GM18505 (cell line): ENCODE measurements around the gene GIGYF1.
"Not testable (repeated sequence)": the region's sequence is repeated elsewhere in the genome, so short reads cannot be mapped to it uniquely, and the experiment has no call there.

ENCODE experiments used
- ATAC-seq: cut with Tn5 transposase; IDR thresholded peaks from one replicate; pipeline ENCODE4 v1.9.1; 2021; ENCODE audit not compliant: unreplicated experiment
- POLR2A ChIP-seq: IDR thresholded peaks from 4 replicates; pipeline ENCODE4 v1.6.1; 2011; ENCODE audit warnings: borderline replicate concordance; ENCODE audit not compliant: insufficient read depth, insufficient read length; ENCODE audit errors: extremely low read depth

The GIGYF1 gene

DNA sequence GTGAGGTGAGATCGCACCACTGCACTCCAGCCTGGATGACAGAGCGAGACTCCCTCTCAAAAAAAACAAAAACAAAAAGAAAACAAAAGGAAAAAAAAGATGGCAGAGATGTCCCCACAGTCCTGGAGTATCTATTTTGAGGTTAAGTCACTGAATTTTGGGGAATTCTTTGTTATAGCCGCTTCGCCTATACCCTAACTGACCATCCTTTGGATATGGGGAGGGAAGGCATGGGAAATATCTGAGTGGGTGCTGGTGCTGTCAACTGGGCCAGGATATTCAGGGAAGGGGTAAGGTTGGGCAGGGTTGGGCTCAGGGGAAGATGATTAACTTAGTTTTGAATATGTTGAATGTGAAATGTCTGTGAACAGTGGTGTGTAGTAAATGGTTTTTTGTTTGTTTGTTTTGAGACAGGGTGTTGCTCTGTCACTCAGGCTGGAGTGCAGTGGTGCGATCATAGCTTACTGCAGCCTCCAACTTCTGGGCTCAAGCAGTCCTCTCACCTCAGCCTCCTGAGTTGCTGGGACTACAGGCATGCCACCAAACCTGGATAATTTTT lies 28.8 kb downstream of the GIGYF1 start:
- ATAC-seq = no peak
- no peak for TF ChIP-seq POLR2A

DNA sequence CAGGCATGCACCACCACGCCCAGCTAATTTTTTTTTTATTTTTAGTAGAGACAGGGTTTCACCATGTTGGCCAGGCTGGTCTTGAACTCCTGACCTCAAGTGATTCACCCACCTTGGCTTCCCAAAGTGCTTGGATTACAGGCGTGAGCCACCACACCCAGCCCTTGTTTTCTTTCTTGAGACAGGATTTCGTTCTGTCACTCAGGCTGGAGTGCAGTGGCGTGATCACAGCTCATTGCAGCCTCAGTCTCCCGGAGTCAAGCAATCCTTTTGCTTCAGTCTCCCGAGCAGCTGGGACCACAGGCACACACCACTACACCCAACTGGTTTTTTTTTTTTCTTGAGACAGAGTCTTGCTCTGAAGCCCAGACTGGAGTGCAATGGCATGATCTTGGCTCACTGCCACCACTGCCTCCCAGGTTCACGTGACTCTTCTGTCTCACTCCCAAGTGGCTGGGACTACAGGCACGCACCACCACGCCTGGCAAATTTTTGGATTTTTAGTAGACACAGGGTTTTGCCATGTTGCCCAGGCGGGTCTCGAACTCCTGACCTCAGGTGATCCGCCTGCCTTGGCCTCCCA lies 31.8 kb downstream of the GIGYF1 start:
- not testable (repeated sequence) for ATAC-seq

DNA sequence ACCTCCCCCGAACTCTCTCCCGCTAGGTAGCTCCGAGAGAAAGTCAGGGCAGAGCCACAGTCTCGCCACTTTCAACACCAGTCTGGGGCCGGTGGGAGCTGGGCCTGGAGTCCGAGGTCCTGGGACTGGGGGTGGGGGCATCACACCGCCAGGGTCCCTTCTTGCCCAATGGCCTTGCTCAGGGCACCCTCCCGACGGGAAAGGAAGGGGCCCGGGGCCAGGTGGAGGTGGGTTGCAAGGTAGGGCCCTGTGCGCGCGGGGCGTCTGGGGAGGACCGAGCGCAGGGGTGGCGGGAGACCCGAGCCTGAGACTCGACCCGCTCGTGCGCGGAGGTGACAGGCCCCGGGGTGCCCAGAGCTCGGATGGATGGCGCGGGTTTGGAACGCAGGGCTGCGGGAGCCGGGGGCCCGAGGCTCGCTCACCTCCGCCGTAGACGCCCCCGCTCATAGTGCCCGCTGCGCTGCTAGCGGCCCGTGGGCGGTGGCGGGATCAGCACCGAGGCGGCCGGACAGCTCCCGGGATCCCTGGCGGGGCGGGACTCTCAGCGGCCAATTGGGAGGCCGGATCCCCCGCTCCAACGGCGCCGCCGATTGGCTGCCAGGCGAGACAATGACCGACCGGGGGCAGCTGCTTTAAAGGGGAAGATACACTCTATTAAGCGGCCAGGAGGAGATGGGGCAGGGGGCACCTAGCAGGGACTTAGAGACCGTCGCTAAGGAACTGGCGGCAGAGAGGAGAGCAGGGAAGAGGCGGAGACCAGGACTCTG lies 38.0 kb downstream of the GIGYF1 start, which contains the start of gene ACTL6B:
Gene ACTL6B, minus strand, starts transcription at position 541 of the 767 bp plus-strand sequence. Its CDS starts 94 bp downstream, at position 447.
- no peak for TF ChIP-seq POLR2A
- no peak for ATAC-seq

DNA sequence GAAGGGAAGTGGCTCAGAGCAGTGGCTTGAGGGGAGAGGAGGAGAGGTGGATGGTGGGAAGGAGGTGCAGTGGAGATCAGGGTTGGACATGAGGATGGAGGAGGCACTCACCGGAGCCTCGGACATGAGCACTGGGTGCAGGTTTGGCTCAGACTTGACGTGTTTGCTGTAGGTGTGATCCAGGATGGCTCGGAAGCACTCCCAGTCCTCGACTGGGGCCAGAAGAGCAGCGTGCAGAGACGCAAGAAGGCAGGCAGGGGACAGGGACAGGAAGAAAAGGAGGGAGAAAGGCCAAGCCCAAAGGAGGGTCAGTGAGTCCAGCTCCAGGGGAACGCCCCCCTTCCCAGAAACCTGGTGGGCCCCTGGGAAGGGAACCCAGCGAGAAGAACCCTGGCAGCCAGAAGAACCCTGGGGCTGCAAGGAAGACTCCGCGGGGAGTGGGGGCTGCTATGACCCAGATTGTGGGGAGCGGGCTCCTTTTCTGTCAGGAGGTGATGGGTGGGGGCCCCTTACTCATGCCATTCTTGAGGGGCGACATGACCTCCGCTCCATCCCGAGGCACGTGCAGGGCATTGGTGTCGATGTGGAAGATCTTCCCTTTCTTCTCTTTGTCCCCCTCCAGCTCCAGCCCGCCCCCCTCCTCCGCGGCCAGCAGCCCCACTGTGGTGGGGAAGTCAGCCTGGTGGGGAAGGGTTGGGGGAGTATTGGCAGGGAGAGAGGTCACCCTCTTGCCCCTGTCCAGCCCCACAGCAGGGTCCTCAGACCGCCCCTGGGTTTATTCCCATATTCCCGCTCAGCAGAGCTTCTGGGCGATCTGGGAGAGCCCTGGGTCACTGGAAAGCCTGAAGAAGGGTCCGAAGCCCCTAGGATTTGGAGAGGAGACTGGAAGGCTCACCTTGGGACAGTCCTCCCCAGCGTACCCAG lies 38.9 kb downstream of the GIGYF1 start:
- no peak for ATAC-seq
- TF ChIP-seq POLR2A = no peak

DNA sequence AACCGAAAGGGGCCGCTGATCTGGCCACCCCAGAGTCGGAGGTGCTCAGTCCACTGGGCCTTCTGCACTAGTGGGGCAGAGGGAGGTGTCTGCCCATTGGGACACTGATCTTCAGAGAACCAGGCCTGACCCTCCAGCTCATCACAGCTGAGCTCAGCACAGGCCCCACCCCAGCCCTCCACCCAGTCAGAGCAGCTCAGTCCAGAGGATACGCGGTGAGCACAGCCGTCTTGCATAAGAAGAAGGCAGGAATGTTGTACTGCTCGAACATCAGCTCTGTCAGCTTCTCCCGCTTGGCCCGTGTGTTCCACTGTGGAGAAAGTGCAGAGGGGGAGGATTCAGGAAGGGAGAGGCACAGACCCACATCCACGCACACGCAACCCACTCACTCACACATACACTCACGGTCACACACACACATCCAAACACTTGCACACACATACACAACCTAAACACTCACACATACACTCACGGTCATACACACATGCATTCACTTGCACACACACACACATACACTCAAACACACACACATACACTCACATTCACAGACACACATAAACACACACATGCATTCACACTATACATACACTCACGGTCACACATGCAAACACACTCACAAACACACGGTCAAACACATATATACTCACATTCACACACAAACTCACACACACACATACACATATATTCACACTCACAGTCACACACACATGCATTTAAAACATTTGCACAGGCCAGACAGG lies 44.1 kb downstream of the GIGYF1 start:
- ATAC-seq = no peak
- no peak for TF ChIP-seq POLR2A

DNA sequence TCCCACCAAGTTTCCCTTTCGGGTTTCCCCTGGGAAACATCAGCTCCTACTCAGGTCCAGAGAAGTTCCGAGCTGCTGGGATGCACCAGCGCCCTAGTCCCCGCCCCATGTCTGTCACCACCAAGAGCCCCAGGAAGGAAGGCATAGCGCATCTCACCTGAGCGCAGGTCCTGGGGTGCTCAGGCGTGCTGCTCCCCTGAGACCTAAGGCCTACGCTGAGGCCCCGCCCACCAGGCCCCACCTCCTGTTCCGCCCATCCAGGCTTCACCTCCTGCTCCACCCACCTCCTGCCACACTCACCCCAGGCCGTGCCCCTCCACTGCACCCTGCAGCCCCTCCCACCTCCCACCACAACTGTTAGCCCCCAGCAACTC lies 51.5 kb downstream of the GIGYF1 start:
- TF ChIP-seq POLR2A = no peak
- ATAC-seq = no peak

DNA sequence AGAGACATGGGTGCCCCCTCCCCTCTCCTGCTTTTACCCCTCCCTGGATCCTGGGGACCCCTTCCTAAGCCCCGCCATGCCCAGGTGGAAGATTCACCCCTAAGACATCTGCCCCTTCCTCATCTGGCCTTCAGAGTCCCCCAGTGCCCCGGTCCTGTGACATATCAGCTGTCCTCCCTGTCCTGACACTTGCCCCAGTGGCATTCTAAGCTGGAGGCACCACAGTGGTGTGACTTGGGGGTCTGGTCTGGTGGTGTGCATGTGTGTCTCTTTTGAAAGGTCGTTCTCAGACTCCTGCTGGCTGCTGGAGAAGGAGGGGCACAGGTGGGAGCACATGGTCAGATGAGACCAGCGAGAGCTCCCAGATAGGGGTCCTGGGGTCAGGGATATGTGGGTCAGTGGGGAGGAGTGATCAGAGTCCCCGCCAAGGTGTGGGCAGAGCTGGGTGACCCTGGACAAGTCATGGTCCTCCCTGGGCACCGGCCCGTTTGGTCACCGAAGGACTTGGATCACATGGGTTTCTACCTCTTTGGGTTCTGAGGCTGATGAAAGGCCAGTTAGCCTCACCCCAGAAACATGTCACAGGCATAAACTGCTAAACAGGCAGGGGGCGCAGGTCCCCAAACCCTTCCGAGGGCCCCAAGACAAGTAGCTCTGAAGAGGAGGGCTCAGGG lies 52.1 kb downstream of the GIGYF1 start:
- ATAC-seq = no peak
- no peak for TF ChIP-seq POLR2A

DNA sequence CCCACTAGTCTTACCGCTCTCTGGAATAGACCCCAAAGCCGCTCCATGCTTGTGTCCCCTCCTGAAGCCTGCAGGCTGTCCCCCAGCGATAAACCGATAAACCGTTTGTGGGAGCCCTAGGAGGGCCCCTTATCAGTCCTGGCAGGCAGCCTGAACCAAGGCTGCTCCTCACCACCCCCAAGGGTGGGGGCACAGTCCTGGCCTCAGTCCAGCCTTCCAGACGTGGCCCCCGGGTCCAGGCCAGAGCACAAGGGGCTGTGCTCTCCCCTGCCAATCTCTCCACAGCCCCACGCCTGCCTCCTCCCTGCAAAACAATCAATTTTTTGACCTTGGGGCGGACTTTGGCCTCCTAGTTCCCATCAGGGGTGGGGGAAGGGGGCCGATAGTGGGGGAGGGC lies 52.6 kb downstream of the GIGYF1 start, which contains the start of gene TFR2:
Gene TFR2, minus strand, starts transcription at position 90 of the 397 bp plus-strand sequence. Its CDS starts 43 bp downstream, at position 47.
- no peak for ATAC-seq
- TF ChIP-seq POLR2A = no peak

DNA sequence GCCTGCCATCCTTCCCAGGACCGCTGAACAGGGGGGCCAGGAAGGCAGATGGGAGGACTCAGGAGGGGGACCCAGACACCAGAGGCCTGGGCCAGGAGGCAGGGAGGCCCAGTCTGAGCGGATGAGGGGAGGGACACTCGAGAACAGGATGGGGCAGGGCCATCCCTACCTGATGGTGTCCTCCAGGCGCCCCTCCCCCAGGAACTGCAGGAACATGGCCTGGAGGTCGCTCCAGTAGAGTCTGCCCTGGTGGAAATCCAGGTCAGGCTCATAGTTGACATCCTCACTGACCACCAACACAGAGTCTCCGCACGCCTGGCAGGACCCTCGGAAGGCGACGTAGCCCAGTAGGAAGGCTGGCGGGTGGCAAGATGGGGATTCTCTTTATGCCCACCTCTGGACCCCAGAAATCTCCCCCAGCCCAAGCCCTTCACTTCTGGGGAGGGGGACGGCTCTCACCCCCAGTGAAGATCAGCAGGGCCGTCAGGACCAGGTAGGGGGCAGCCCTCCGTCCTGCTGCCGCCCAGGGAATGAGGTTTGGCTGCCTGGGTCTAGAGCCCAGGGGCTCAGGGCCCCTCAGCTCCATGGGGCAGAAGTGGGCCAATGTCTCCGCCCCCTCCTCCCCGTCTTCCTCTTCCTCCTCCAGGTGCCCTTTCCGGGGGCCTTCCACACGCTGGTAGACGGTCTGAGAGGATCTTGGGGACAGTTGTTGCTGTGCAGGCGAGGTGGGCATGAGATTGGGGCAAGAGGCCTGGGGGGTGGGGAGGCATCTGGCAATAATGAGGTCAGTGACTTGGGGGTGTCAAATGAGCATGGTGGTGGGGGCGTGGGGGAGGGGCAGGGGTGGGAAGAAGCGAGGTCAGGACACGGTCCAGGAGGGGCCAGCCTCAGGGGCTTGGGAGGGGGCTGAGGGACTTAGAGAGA lies 53.3 kb downstream of the GIGYF1 start:
- no peak for TF ChIP-seq POLR2A
- no peak for ATAC-seq

DNA sequence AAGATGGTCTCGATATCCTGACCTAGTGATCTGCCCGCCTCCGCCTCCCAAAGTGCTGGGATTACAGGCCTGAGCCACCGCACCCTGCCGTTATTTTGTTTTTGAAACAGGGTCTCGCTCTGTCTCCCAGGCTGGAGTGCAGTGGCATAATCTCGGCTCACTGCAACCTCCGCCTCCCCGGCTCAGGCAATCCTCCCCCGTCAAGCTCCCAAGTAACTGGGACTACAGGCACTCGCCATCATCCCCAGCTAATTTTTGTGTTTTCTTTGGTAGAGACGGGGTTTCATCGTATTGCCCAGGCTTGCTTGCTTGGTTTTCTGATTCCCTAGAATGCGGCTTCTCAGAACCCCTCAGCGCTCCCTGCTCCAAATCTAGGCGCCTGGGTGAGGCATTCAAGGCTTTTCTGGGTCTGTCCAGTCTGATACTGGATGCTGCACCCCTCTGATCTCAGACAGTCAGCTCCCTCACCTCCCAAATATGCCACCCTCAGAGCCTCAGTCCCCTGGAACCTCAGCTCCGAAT lies 54.0 kb downstream of the GIGYF1 start:
- no peak for TF ChIP-seq POLR2A
- ATAC-seq = no peak
